ENCODE results near the gene BMP7. TPM values are rescaled to one million over a fixed set of nuclear protein-coding genes. Genes with fewer than 3 reads are reported as not detected.
"Not testable (repeated sequence)": the region's sequence is repeated elsewhere in the genome, so short reads cannot be mapped to it uniquely, and the experiment has no call there.

Gene BMP7
- total and polyA plus RNA-seq, 8 donors, result 0.67 to 22.4 (median 16.2) TPM

DNA sequence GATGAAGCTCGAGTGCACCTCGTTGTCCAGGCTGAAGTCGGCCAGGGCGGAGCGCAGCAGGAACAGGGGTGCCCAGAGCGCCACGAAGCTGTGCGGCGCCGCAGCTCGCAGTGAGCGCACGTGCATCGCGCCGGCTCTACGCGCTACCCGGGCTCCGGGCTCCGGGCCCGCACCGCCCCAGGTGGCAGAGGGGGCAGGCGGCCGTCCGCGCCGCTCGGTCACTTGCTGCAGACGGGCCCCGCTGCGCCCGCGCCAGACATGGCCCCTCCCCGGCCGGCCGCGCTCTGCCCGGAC, 497 bp downstream of the BMP7 start:
- Histone ChIP-seq H3K27ac (no peak overlapping the region), H3K4me3 (peak overlapping the region in 1 of 2 donors; percentile 16), H3K36me3 (no peaks in the 10 kb centered on the region), H3K27me3 (peaks cover 46 to 100% of the 10 kb centered on the region in 2 donors), H3K9me3 (no peaks in the 10 kb centered on the region), H3K4me1 (peaks cover 0 to 10% of the 10 kb centered on the region in 2 donors)
- DNase-seq (no peak), ATAC-seq (peak; percentile 22)
- intact Hi-C loops (cut with DNase I), result no loop called here
- no peak for TF ChIP-seq CTCF (IDR thresholded peaks at IDR 0.05)

DNA sequence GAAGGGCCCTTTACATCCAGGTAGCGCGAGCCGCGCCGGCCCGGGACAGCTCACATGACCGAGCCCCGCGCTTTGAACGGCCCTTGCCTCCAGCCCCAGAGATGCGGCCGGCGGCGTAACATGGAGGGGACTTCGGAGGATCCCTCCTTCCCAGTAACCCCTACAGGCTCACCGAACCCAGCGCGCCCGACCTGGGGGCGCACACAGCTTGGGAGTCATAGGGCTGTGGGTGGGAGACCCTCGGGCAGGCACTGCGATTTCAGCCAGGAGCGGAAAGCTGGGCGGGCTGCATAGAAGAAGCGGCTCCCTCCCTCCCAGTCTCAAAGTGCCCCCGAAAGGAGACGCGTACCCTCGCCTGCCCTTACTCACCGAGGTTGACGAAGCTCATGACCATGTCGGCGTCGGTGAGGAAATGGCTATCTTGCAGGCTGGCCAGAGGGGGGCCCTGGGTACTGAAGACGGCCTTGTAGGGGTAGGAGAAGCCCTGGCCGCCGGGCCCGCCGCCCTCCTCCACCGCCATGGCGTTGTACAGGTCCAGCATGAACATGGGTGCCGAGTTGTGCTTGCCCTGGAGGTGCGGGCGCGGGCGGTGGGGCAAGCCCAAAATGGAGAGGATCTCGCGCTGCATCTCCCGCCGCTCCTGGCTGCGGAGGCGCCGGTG, 975 bp downstream of the BMP7 start:
- Histone ChIP-seq H3K36me3 (no peaks in the 10 kb centered on the region), H3K27me3 (peaks cover 50 to 100% of the 10 kb centered on the region in 2 donors), H3K9me3 (no peaks in the 10 kb centered on the region), H3K27ac (no peak overlapping the region), H3K4me3 (peak overlapping the region in 1 of 2 donors; percentile 16), H3K4me1 (peaks cover 0 to 10% of the 10 kb centered on the region in 2 donors)
- no peak for TF ChIP-seq CTCF (IDR thresholded peaks at IDR 0.05)
- no peak for ATAC-seq
- intact Hi-C loops (cut with DNase I), result no loop called here
- no peak for DNase-seq

- intact Hi-C loops (cut with DNase I); ATAC-seq; H3K9me3 ChIP-seq; H3K4me1 ChIP-seq; DNase-seq; H3K36me3 ChIP-seq; H3K27ac ChIP-seq: not testable (repeated sequence)
- Histone ChIP-seq H3K4me3 (peak overlapping the region in 1 of 2 donors; percentile 16), H3K27me3 (peaks cover 56 to 100% of the 10 kb centered on the region in 2 donors)
These were observed 1.5 kb downstream of the BMP7 start for GRCh38 chr20:57264908-57265335.

DNA sequence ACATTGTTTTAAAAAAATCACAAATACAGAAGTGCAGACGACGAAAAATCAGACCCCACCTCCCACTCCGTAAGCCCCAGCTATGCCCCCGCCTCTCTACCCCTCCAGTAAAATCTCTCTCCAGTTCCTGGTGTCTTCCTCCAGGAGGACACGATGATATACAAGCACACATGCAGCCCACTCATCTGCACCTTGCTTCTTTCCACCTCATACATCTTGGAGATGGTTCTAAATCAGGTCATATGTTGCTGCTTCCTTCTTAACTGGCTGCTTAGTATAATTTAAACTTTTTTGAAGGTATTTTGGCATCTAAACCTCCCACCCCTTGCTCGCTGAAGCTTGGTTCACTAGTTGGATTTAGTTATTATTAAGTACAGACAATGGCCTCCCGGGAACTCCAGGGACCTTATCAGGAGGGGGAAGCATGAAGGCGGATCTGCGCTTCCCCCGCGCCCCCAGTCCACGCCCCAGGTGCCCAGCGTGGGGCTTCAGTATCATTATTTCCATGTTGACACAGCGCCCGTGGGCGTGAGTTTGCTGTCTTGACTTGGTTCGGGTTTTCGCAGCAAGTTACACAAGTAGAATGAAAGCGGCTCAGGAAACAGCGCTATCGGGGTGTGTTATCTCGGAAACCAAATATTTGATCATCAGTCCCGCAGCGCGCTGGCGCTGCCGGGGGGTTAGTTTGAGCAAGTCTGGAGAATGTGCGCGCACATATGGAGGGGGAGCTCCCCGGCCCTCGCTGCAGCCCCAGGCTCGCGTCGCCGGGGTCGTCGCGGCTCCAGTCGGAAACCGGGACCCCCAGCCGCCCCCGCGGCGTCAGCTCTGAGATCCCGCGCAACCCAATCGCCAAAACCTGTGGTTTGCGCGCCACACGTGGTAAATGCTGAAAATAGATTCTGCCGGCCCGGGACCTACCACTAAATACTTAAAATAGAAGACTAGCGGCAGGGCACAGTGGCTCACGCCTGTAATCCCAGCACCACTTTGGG, 2.3 kb downstream of the BMP7 start:
- no peak for TF ChIP-seq CTCF (IDR thresholded peaks at IDR 0.05)
- Histone ChIP-seq H3K4me1 (peaks cover 0 to 10% of the 10 kb centered on the region in 2 donors), H3K36me3 (no peaks in the 10 kb centered on the region), H3K9me3 (no peaks in the 10 kb centered on the region), H3K27ac (no peak overlapping the region), H3K4me3 (no peak overlapping the region), H3K27me3 (peaks cover 59 to 100% of the 10 kb centered on the region in 2 donors)
- DNase-seq (peak in 1 of 4 donors; percentile 57), ATAC-seq (no peak)
- intact Hi-C loops (cut with DNase I), result no loop called here

- Histone ChIP-seq H3K4me3 (no peak overlapping the region), H3K9me3 (no peaks in the 10 kb centered on the region), H3K27ac (no peak overlapping the region), H3K27me3 (peaks cover 54 to 100% of the 10 kb centered on the region in 2 donors), H3K36me3 (no peaks in the 10 kb centered on the region), H3K4me1 (peaks cover 0 to 10% of the 10 kb centered on the region in 2 donors)
- DNase-seq, result no peak
- TF ChIP-seq CTCF (IDR thresholded peaks at IDR 0.05), result no peak
- intact Hi-C loops (cut with DNase I), result no loop called here
- ATAC-seq, result no peak
These were observed 3.4 kb downstream of the BMP7 start for GRCh38 chr20:57262784-57263609.

Measured in left lung (tissue), 10 donors.